Gastroesophageal sphincter (tissue), 4 donors: ENCODE results near the gene RAB35. TPM values are rescaled to one million over a fixed set of nuclear protein-coding genes. Genes with fewer than 3 reads are reported as not detected.

Source experiments
- ATAC-seq: fragments of 150-250 bp; one replicate; pipeline ENCODE4 v1.9.1; 2016; ENCODE audit warnings: mild to moderate bottlenecking, moderate library complexity
- H3K27ac ChIP-seq, 4 donors: fragments of 200-600 bp; sonication (generic) in 3 of 4; 1 replicate in 3 of 4; 2 replicates in 1 of 4; pipeline ENCODE4 v1.5.1; 2016 to 2019
- H3K27me3 ChIP-seq: fragments of 200-600 bp; sonication (generic); one replicate; pipeline ENCODE4 v1.5.1; 2019
- H3K36me3 ChIP-seq, 2 donors: fragments of 200-600 bp; sonication (generic); one replicate each; pipeline ENCODE4 v1.5.1; 2019; ENCODE audit warnings: control low read depth in 1 of 2
- H3K4me1 ChIP-seq, 3 donors: fragments of 200-600 bp; sonication (generic); 1 replicate in 2 of 3; 2 replicates in 1 of 3; pipeline ENCODE4 v1.5.1; 2016 to 2019; ENCODE audit warnings: control low read depth in 2 of 3
- H3K4me3 ChIP-seq, 2 donors: fragments of 200-600 bp; sonication (generic); one replicate each; pipeline ENCODE4 v1.5.1; 2019; ENCODE audit warnings: mild to moderate bottlenecking in 1 of 2, moderate library complexity in 1 of 2
- H3K9me3 ChIP-seq, 3 donors: fragments of 200-600 bp; sonication (generic); one replicate each; pipeline ENCODE4 v1.5.1; 2017 to 2019; ENCODE audit warnings: control low read depth in 2 of 3
- EP300 ChIP-seq: sonication (generic); formaldehyde crosslinking; IDR thresholded peaks from one replicate; pipeline ENCODE4 v1.6.1; 2017; ENCODE audit warnings: antibody characterized with exemption, mild to moderate bottlenecking
- POLR2A ChIP-seq, 2 donors: fragments of 450-650 bp; IDR thresholded peaks; one replicate each; pipeline ENCODE4 v1.6.1; 2017; ENCODE audit warnings: antibody characterized with exemption in 2 of 2, mild to moderate bottlenecking in 2 of 2, moderate library complexity in 1 of 2
- POLR2AphosphoS5 ChIP-seq: sonication (generic); formaldehyde crosslinking; IDR thresholded peaks from one replicate; pipeline ENCODE4 v1.6.1; 2017; ENCODE audit warnings: antibody characterized with exemption
- WGBS, 2 donors: methylation state at CpG; one replicate each; pipeline ENCODE4 v1.1.5; 2018; ENCODE audit warnings: low coverage in 1 of 2; 5-methylcytosine and 5-hydroxymethylcytosine counted together
- total RNA-seq, 4 donors: library from RNA; depleted of rRNA; stranded (reverse); fragments of >200 nt; gene quantifications; one replicate each; pipeline ENCODE4 v1.1.0, GENCODE V29; 2016
- TF ChIP-seq, protein P1 (sequence below), 4 experiments: fragments of 200-600 bp in 2 of 4; fragments of 450-650 bp in 2 of 4; sonication (generic) in 1 of 4; IDR thresholded peaks; one replicate each; pipeline ENCODE4 v1.5.1; 2017 to 2019; ENCODE audit warnings: antibody characterized with exemption in 4 of 4, mild to moderate bottlenecking in 2 of 4, moderate library complexity in 2 of 4

Gene RAB35
- total RNA-seq, 4 donors from 2014 or later: 37.5 to 42.3 (median 41.7) TPM

DNA sequence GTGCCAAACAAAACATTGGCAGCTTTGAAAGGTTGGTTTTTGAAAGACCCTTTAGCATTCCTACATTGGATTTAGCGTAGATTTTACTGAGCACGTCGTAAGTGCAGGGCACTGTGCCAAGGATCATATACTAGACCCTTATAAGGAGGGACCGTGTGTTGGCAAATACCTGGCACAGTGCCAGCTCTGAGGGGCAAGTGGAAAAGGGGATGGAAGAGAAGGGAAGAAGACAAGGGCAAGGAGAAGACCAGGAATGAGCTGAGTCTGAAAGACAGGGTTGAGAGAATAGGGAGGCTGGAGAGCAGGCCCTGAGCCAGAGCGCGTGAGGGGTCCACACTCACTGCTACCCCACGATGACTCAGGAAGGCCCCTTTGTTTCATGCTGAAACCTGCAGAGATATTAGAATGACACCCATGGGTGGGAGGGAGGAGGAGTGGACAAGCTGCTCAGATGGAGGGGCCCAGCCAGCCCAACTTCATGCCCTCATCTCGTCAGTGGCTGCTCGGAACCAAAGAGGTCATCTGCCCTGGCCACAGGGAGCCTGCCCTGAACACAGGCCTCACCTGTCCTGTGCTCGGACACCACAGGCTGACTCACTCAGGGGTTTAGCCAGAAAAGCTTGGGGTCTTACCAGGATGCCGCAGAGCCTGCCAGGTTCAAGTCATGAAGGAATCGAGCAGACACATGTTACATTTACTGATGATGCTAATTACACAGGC is 25.0 kb downstream of the RAB35 start:
- Histone ChIP-seq H3K27me3 (no peaks in the 10 kb centered on the region), H3K4me3 (no peak overlapping the region), H3K27ac (no peak overlapping the region), H3K36me3 (peaks cover 0 to 46% of the 10 kb centered on the region in 2 donors), H3K9me3 (no peaks in the 10 kb centered on the region), H3K4me1 (peaks cover 0 to 33% (median 5%) of the 10 kb centered on the region in 3 donors)
- no peak for TF ChIP-seq POLR2A (IDR thresholded peaks at IDR 0.05)
- TF ChIP-seq POLR2AphosphoS5: peak; percentile 42
- no peak for TF ChIP-seq EP300
- TF ChIP-seq, protein P1, sequence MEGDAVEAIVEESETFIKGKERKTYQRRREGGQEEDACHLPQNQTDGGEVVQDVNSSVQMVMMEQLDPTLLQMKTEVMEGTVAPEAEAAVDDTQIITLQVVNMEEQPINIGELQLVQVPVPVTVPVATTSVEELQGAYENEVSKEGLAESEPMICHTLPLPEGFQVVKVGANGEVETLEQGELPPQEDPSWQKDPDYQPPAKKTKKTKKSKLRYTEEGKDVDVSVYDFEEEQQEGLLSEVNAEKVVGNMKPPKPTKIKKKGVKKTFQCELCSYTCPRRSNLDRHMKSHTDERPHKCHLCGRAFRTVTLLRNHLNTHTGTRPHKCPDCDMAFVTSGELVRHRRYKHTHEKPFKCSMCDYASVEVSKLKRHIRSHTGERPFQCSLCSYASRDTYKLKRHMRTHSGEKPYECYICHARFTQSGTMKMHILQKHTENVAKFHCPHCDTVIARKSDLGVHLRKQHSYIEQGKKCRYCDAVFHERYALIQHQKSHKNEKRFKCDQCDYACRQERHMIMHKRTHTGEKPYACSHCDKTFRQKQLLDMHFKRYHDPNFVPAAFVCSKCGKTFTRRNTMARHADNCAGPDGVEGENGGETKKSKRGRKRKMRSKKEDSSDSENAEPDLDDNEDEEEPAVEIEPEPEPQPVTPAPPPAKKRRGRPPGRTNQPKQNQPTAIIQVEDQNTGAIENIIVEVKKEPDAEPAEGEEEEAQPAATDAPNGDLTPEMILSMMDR (IDR thresholded peaks at IDR 0.05): no peak
- no peak for ATAC-seq
- 46 to 87% methylated on average over 6 to 7 of the region's 12 CpGs for WGBS, 2 donors

DNA sequence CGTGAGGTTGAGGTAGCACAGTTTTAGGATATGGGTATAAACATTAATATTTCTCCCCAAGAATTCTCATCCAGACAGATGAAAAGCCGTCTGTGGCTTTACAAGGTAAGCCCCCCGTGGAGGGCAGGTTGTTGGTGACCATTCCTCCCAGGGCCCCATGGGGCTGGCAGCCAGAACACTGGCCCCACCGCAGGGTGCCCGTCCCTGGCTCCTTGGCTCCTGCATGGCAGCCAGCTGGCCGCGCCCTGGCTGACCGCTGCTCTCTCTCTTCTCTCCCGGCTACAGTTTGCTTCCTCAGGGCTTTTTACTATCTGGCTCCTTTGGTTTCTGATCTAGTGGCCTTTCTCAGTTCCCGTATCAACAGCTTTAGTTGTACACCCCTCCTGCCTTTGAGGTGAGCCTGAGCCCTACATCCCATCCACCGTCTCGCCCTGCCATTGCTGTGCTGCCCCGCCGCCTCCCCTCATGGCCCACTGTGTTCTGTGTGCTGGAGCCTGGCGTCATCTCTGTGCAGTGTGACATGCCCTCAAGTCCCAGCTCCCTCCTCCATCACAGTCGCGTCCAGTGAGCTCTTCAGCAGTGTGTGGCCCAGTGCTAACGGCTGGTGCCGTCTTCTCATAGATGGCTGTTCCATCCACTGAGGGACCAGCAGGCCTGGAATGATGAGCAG is 25.8 kb downstream of the RAB35 start:
- no peak for ATAC-seq
- Histone ChIP-seq H3K27ac (no peak overlapping the region), H3K9me3 (no peaks in the 10 kb centered on the region), H3K36me3 (peaks cover 0 to 39% of the 10 kb centered on the region in 2 donors), H3K27me3 (no peaks in the 10 kb centered on the region), H3K4me1 (peaks cover 0 to 40% (median 9%) of the 10 kb centered on the region in 3 donors), H3K4me3 (no peak overlapping the region)
- 78 to 82% methylated on average over 10 to 15 of the region's 19 CpGs for WGBS, 2 donors
- no peak for TF ChIP-seq EP300
- TF ChIP-seq, protein P1 (IDR thresholded peaks at IDR 0.05): no peak
- TF ChIP-seq POLR2AphosphoS5: no peak
- TF ChIP-seq POLR2A (IDR thresholded peaks at IDR 0.05): no peak

DNA sequence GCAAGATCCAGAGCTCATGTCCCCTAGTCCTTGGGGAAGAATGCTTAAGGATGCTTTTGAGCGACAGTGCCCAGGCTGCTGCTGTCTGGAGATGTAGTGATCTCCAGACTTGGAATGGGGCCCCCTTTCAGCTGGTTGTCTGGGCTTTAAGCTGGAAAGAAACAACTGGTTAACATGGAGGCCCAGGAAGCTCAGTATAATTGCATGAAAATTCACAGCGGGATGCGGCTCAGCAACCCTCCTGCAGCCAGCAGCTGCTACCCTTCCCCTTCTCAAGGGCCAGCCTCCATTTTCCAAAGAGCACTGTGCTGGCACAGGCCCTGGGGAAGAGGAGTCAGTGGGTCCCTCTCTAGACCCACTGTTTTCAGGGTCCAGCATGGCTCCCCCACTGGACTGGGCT is 26.3 kb downstream of the RAB35 start:
- Histone ChIP-seq H3K4me1 (peaks cover 0 to 37% (median 9%) of the 10 kb centered on the region in 3 donors), H3K36me3 (peaks cover 0 to 33% of the 10 kb centered on the region in 2 donors), H3K9me3 (no peaks in the 10 kb centered on the region), H3K27ac (no peak overlapping the region), H3K4me3 (no peak overlapping the region), H3K27me3 (no peaks in the 10 kb centered on the region)
- ATAC-seq: no peak
- TF ChIP-seq POLR2A (IDR thresholded peaks at IDR 0.05): no peak
- WGBS, 2 donors: no CpG with 5 or more reads among the region's 3 CpGs

DNA sequence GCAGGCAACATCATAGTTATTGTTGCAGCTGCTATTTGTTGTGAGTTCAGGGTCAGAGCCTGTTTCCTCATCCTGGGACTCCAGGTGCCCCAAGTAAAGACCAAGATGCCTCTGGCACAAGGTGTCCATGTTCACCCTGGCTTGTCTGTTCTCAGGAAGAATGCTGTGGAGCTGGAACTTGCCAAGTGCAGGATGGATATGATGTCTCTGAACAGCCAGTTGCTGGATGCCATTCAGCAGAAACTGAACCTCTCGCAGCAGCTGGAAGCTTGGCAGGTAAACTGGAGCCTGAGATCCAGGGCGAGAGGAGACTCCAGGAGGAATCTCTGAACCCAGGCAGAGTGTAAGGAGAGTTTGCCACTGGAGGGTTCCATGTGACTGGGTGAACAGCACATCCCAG is 26.8 kb downstream of the RAB35 start:
- Histone ChIP-seq H3K27me3 (no peaks in the 10 kb centered on the region), H3K36me3 (peaks cover 0 to 29% of the 10 kb centered on the region in 2 donors), H3K4me1 (peaks cover 0 to 33% (median 9%) of the 10 kb centered on the region in 3 donors), H3K9me3 (no peaks in the 10 kb centered on the region), H3K4me3 (no peak overlapping the region), H3K27ac (no peak overlapping the region)
- WGBS, 2 donors: no CpG with 5 or more reads among the region's 2 CpGs
- no peak for TF ChIP-seq POLR2A (IDR thresholded peaks at IDR 0.05)
- no peak for ATAC-seq

DNA sequence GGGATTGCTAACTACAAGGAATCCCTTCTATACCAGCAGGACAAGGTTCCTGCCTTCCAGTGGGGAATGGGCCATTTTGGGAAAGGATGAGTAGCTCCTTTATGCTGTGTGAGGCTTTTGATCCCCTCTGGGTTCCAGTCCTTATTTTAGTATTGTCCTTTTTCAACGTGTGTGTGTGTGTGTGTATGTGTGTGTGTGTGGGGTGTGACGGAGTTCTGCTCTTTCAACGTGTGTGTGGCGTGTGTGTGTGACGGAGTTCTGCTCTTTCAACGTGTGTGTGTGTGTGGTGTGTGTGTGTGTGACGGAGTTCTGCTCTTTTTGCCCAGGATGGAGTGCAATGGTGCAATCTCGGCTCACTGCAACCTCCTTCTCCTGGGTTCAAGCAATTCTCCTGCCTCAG is 27.4 kb downstream of the RAB35 start:
- H3K4me1 ChIP-seq: peaks cover 0 to 29% (median 9%) of the 10 kb centered on the region in 3 donors
- peaks cover 0 to 22% of the 10 kb centered on the region in 2 donors for H3K36me3 ChIP-seq
- TF ChIP-seq EP300 (no peak), POLR2A (IDR thresholded peaks at IDR 0.05) (no peak), POLR2AphosphoS5 (no peak)
- TF ChIP-seq, protein P1 (IDR thresholded peaks at IDR 0.05): no peak
- H3K9me3 ChIP-seq: no peaks in the 10 kb centered on the region
- H3K4me3 ChIP-seq: no peak overlapping the region
- no peaks in the 10 kb centered on the region for H3K27me3 ChIP-seq
- H3K27ac ChIP-seq: no peak overlapping the region
- 14 to 20% methylated on average over 1 to 6 of the region's 8 CpGs for WGBS, 2 donors
- no peak for ATAC-seq
